Neural progenitor cell (in vitro differentiated cells): ENCODE data around the gene TBCK.

ENCODE experiments used
- CTCF ChIP-seq: fragments of 200-600 bp; sonication (generic); IDR thresholded peaks from 2 replicates; pipeline ENCODE4 v1.5.1; 2017; ENCODE audit warnings: antibody characterized with exemption, mild to moderate bottlenecking
- EZH2 ChIP-seq: fragments of 200-600 bp; sonication (generic); IDR thresholded peaks from 2 replicates; pipeline ENCODE4 v1.6.1; 2017; ENCODE audit warnings: antibody characterized with exemption, mild to moderate bottlenecking, moderate library complexity
- EZH2phosphoT487 ChIP-seq: fragments of 200-600 bp; sonication (generic); IDR thresholded peaks from 2 replicates; pipeline ENCODE4 v1.6.1; 2017; ENCODE audit warnings: antibody characterized with exemption

DNA sequence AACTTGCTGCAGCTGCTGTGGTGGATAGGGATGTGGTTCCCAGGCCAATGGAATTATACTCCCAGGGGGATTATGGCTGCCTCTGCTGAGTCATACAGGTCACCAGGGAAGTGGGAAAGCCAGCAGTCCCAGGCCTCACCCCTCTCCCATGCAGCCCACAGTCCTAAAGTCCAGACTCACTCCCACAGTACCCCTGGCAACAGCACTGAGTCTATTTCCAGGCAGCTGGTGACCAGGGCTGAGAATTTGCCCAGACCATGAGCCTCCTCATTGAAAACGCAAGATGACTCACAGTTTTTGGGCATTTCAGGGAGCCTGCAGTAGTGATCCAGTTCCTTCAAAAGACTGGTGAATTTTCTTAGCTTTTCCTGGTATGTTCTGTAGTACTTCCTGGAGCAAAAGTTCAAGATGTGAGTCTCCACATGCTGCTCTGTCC is 283.1 kb downstream of the TBCK start:
- TF ChIP-seq CTCF (no peak), EZH2 (no peak), EZH2phosphoT487 (no peak)
